IgD-negative memory B cell (primary cell): ENCODE measurements around the gene TMPO. TPM values are rescaled to one million over a fixed set of nuclear protein-coding genes. Genes with fewer than 3 reads are reported as not detected.
A peak's percentile ranks its signal among the peaks of the same experiment; 100 is the strongest.
"Not testable (repeated sequence)": the region's sequence is repeated elsewhere in the genome, so short reads cannot be mapped to it uniquely, and the experiment has no call there.

Source experiments
- H3K27ac Mint-ChIP-seq, 3 donors: one replicate each; pipeline ENCODE4 v1.8.0; 2020 to 2022; ENCODE audit warnings: mild to moderate bottlenecking in 3 of 3, mixed read lengths in 3 of 3, moderate library complexity in 1 of 3
- H3K27me3 Mint-ChIP-seq: one replicate; pipeline ENCODE4 v1.8.0; 2021; ENCODE audit warnings: mixed read lengths
- H3K36me3 Mint-ChIP-seq: one replicate; pipeline ENCODE4 v1.8.0; 2020; ENCODE audit warnings: mild to moderate bottlenecking, mixed read lengths
- H3K4me1 Mint-ChIP-seq, 3 donors: one replicate each; pipeline ENCODE4 v1.8.0; 2020 to 2022; ENCODE audit warnings: mixed read lengths in 3 of 3, mild to moderate bottlenecking in 1 of 3
- H3K4me3 Mint-ChIP-seq, 4 donors: one replicate each; pipeline ENCODE4 v1.8.0; 2020 to 2022; ENCODE audit warnings: mild to moderate bottlenecking in 4 of 4, mixed read lengths in 4 of 4, moderate library complexity in 3 of 4
- H3K9me3 Mint-ChIP-seq, 3 donors: one replicate each; pipeline ENCODE4 v1.8.0; 2020 to 2021; ENCODE audit warnings: mixed read lengths in 3 of 3, mild to moderate bottlenecking in 1 of 3
- polyA plus RNA-seq: library from polyadenylated mRNA; unstranded; fragments of 300-500 nt; fragmentation: Illumina TruSeq; gene quantifications from one replicate; pipeline ENCODE4 v1.2.3, GENCODE V29; 2021

Gene TMPO
- polyA plus RNA-seq, 1 donor from 2014 or later: 63.7 TPM

DNA sequence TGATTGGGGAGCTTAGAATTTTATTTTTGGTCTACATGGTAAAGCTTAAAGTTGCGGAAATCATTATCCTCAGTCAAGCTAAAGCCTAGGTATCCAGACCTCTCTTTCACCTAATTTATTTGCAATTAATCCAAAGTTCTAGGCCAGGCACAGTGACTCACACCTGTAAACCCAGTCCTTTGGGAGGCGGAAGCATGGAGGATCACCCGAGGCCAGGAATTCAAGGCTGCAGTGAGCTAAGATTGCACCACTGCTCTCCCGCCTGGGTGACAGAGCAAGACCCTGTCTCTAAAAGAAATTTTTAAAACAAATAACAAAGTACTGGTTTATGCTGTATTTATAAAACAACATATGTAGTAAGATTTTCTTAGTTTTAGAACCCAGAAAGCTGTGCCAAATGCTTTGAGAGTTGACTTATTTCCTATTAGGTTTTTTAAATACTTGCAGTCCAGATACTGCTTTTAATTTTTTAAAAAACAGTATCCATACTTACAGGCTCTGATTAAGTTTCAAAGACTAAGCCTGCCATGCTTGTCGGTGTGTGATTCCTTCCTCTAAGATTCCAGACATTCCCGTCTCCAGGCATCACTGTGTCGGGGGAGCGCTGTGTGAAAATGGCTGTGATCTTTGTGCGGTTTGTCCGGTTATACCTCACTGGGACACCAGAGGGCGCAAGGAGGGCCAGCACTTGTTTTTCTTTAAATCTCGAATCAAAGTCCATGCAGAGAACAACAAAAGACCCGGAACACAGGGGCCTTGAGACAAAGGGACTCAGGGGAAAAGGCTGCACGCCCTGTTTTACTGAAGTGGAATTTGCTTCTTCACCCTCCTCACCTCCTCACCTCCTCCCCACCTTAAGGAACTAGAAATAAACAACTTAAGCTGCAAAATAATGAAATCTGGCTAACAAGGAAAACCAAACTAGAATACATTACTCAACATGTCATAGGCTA is 24.6 kb upstream of the TMPO start:
- peak overlapping the region in 1 of 4 donors; percentile 68 for H3K4me3 Mint-ChIP-seq
- no peaks in the 10 kb centered on the region for H3K27me3 Mint-ChIP-seq
- H3K27ac Mint-ChIP-seq: peak overlapping the region in 1 of 3 donors; percentile 5
- peaks cover 5 to 7% (median 6%) of the 10 kb centered on the region in 3 donors for H3K4me1 Mint-ChIP-seq
- no peaks in the 10 kb centered on the region for H3K9me3 Mint-ChIP-seq
- no peaks in the 10 kb centered on the region for H3K36me3 Mint-ChIP-seq

GRCh38 chr12:98492580-98493140 is 22.7 kb upstream of the TMPO start:
- no peaks in the 10 kb centered on the region for H3K36me3 Mint-ChIP-seq
- H3K9me3 Mint-ChIP-seq: no peaks in the 10 kb centered on the region
- H3K4me1 Mint-ChIP-seq: peaks cover 7 to 12% (median 10%) of the 10 kb centered on the region in 3 donors
- no peaks in the 10 kb centered on the region for H3K27me3 Mint-ChIP-seq
- H3K27ac Mint-ChIP-seq: no peak overlapping the region
- H3K4me3 Mint-ChIP-seq: no peak overlapping the region

DNA sequence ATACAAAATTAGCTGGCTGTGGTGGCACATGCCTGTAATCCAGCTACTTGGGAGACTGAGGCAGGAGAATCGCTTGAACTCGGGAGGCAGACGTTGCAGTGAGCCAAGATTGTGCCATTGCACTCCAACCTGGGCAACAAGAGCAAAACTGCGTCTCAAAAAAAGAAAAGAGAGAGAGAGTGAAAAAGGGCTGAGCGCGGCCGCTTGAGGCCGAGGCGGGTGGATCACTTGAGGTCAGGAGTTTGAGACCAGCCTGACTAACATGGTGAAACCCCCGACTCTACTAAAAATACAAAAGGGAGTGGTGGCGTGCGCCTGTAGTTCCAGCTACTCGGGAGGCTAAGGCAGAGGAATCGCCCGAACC is 14.1 kb upstream of the TMPO start:
- not testable (repeated sequence) for H3K9me3 Mint-ChIP-seq, H3K36me3 Mint-ChIP-seq, H3K27me3 Mint-ChIP-seq
- Mint-ChIP-seq H3K4me3 (peak overlapping the region in 3 of 4 donors; percentile 51 to 77 (median 76)), H3K27ac (peak overlapping the region in 2 of 3 donors; percentile 78 to 83), H3K4me1 (peaks cover 14 to 36% (median 18%) of the 10 kb centered on the region in 3 donors)

DNA sequence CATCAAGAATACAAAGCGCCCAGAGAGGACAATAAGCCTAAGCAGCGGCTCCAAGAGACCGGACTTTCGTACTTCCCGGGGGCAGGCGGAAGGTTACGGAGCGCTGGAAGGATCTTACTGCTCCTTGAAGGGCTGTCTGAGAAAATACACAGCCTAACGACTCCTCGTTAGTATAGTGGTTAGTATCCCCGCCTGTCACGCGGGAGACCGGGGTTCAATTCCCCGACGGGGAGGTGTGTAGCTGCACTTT is 12.1 kb upstream of the TMPO start:
- Mint-ChIP-seq H3K27ac (peak overlapping the region; percentile 100), H3K4me1 (peaks cover 10 to 36% (median 12%) of the 10 kb centered on the region in 3 donors), H3K27me3 (peaks cover 3% of the 10 kb centered on the region), H3K36me3 (peaks cover 2% of the 10 kb centered on the region), H3K4me3 (peak overlapping the region; percentile 96 to 99 (median 98)), H3K9me3 (peaks cover 0 to 6% (median 0%) of the 10 kb centered on the region in 3 donors)

DNA sequence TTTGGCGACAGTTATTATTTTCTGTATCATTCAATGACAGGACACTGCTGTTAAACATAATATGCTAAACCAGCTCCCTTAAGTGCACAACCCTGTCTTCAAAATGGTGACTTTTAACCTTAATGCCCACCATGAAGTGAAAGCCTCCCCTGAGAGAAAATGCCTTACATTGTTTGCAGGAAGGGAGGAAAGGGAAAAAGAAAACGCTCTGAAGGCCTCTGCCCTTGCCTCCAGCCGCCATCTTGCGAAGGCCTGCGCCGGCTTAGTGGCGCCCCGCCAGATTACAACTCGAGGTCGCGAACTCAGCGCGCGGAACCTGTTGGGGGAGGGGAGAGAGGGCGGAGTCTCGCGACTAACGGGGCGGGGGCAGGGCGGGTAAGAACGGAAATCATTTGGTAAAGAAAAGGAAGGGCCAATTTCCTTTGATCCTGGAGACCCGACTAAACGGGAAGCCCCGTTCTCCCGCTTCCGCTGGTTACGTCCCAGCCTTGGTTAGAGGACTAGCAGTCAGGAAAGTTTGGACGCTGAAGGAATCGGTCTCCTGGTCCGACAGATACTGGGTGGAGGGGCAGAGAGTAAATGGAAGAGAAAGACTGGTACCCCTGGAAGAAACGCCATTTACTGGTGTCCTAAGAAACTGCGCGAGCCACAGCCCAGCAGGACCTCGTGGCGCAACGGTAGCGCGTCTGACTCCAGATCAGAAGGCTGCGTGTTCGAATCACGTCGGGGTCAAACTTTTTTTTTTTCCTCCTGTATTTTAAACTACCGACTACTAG is 11.6 kb upstream of the TMPO start:
- Mint-ChIP-seq H3K4me1 (peaks cover 10 to 36% (median 12%) of the 10 kb centered on the region in 3 donors), H3K36me3 (peaks cover 2% of the 10 kb centered on the region), H3K27ac (peak overlapping the region; percentile 100), H3K4me3 (peak overlapping the region; percentile 96 to 99 (median 98)), H3K27me3 (peaks cover 3% of the 10 kb centered on the region), H3K9me3 (peaks cover 0 to 6% (median 0%) of the 10 kb centered on the region in 3 donors)

DNA sequence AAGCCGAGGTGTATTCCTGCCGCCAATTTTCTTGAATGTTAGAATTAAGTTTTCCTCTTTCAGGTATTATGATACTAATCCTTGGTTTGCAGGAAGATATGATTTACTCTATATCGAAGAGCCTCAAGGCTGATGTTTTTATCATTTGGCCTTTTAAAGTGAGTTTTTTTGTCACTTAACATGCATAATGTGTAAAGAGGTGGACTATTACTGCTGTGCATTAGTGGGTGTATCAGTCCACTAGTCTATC is 11.1 kb upstream of the TMPO start:
- peak overlapping the region; percentile 100 for H3K27ac Mint-ChIP-seq
- H3K27me3 Mint-ChIP-seq: peaks cover 3% of the 10 kb centered on the region
- H3K36me3 Mint-ChIP-seq: peaks cover 2% of the 10 kb centered on the region
- peaks cover 0 to 6% (median 0%) of the 10 kb centered on the region in 3 donors for H3K9me3 Mint-ChIP-seq
- H3K4me1 Mint-ChIP-seq: peaks cover 10 to 36% (median 12%) of the 10 kb centered on the region in 3 donors
- peak overlapping the region; percentile 96 to 99 (median 98) for H3K4me3 Mint-ChIP-seq

- peaks cover 11 to 31% (median 21%) of the 10 kb centered on the region in 3 donors for H3K4me1 Mint-ChIP-seq
- H3K9me3 Mint-ChIP-seq: peaks cover 0 to 1% (median 0%) of the 10 kb centered on the region in 3 donors
- peak overlapping the region in 1 of 3 donors; percentile 21 for H3K27ac Mint-ChIP-seq
- H3K27me3 Mint-ChIP-seq: peaks cover under 1% of the 10 kb centered on the region
- H3K4me3 Mint-ChIP-seq: peak overlapping the region in 1 of 4 donors; percentile 4
- H3K36me3 Mint-ChIP-seq: no peaks in the 10 kb centered on the region
These were observed 6.3 kb upstream of the TMPO start for GRCh38 chr12:98509063-98509462.

DNA sequence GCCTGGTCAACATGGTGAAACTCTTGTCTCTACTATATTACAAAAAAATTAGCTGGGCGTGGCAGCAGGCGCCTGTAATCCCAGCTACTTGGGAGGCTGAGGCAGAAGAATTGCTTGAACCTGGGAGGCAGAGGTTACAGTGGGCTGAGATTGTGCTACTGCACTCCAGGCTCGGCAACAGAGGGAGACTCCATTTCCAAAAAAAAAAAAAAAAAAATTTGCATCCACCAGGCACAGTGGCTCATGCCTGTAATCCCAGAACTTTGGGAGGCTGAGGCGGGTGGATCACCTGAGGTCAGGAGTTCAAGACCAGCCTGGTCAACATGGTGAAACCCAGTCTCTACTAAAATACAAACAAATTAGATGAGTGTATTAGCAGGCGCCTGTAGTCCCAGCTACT is 3.6 kb upstream of the TMPO start:
- H3K4me1 Mint-ChIP-seq: peaks cover 8 to 39% (median 20%) of the 10 kb centered on the region in 3 donors
- not testable (repeated sequence) for H3K9me3 Mint-ChIP-seq, H3K36me3 Mint-ChIP-seq, H3K27me3 Mint-ChIP-seq, H3K27ac Mint-ChIP-seq, H3K4me3 Mint-ChIP-seq

DNA sequence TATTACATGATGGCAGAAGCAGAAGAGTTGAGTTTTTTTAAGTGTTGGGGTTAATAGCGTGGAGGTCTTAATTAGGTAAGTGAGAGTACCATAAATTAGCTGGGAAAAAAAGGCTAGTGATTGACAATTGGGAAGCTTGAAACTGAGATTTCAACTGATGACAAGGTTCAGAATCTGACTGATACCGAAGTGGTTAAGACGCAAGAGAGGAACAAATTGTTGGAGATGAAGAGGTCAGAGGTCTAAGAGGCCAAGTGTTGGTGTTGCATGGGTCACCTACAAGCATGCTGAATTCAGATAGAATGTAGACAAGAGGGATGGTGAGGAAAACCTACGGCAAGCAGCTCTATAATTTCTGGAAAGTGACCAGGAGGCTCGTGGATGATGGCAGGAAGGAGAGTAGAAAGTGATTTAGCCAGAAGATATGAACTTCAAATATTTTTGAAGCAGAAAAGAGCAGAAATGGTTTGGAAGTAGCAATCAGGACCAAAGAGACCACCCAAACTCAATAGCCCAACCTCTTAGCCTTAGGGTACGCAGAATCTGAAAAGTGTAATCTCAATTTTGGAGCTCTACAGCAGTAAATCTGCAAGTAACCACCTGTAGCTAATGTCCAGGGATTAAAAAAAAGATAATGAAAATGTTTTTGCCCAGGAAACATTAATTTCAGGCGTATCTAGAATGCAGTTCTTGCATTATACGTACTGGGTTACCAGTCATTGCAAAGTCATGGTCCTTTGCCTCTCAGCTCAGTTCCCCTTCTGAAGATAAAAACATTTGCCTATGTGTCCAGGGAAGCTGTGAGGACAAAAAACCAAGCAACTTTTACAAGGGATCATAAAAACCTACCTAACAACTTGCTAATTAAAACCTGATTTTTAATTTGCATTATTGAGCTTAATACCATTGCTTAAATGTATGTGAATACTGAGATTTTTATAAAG is 1.7 kb upstream of the TMPO start:
- H3K4me3 Mint-ChIP-seq: peak overlapping the region; percentile 98 to 99 (median 99)
- peak overlapping the region; percentile 97 to 98 (median 98) for H3K27ac Mint-ChIP-seq
- H3K36me3 Mint-ChIP-seq: no peaks in the 10 kb centered on the region
- peaks cover 0 to 2% (median 0%) of the 10 kb centered on the region in 3 donors for H3K9me3 Mint-ChIP-seq
- H3K27me3 Mint-ChIP-seq: no peaks in the 10 kb centered on the region
- H3K4me1 Mint-ChIP-seq: peaks cover 17 to 49% (median 27%) of the 10 kb centered on the region in 3 donors

DNA sequence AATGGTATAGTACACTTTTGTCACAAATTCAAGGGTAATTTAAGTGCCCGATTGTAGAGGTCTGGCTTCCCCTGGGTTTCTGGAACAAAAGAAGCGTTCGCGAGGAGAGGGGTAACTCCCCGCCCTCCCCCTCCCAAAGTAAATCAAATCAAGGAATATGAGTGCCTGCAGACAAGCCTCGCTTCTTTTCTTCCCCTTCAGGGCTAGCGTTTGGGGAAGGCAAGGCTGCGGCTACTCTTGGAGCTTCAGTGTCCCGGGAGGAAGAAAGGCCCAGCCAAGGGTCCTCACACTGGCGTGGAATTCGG is 456 bp upstream of the TMPO start:
- no peaks in the 10 kb centered on the region for H3K27me3 Mint-ChIP-seq
- H3K27ac Mint-ChIP-seq: peak overlapping the region; percentile 97 to 98 (median 98)
- no peaks in the 10 kb centered on the region for H3K36me3 Mint-ChIP-seq
- peaks cover 0 to 2% (median 0%) of the 10 kb centered on the region in 3 donors for H3K9me3 Mint-ChIP-seq
- peaks cover 24 to 56% (median 34%) of the 10 kb centered on the region in 3 donors for H3K4me1 Mint-ChIP-seq
- peak overlapping the region; percentile 98 to 99 (median 99) for H3K4me3 Mint-ChIP-seq

GRCh38 chr12:98516111-98516873 is 902 bp downstream of the TMPO start:
- Mint-ChIP-seq H3K9me3 (peaks cover 0 to 2% (median 0%) of the 10 kb centered on the region in 3 donors), H3K27ac (peak overlapping the region; percentile 95 to 98 (median 97)), H3K4me1 (peaks cover 31 to 61% (median 39%) of the 10 kb centered on the region in 3 donors), H3K4me3 (peak overlapping the region; percentile 96 to 100 (median 99)), H3K36me3 (no peaks in the 10 kb centered on the region), H3K27me3 (peaks cover 1% of the 10 kb centered on the region)

DNA sequence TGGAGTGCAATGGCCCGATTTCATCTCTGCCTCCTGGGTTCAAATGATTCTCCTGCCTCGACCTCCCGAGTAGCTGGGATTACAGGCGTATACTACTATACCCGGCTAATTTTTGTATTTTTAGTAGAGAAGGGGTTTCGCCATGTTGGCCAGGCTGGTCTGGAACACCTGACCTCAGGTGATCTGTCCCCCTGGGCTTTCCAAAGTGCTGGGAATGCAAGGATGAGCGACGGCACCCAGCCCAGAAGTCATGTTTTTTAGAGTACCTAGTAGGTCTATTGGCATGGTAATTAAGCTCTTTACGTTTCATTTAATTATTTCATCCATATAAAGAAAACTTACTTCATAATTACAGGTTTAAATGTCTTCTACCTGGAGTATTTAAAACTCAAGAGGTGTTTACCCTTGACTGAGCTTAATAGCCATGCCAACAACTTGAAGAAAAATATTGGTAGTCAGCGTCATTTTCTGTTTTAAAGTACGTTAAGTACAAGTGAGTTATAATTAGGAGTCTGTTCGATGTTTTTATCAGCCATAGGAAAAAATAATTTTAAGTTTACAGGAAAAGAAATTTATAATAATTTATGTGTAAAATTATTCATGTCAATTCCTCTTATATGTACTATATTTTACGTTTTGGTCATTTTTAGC is 4.0 kb downstream of the TMPO start:
- H3K27me3 Mint-ChIP-seq: peaks cover 1% of the 10 kb centered on the region
- H3K4me1 Mint-ChIP-seq: peaks cover 44 to 60% (median 45%) of the 10 kb centered on the region in 3 donors
- peaks cover 0 to 2% (median 0%) of the 10 kb centered on the region in 3 donors for H3K9me3 Mint-ChIP-seq
- peak overlapping the region; percentile 46 to 95 (median 91) for H3K27ac Mint-ChIP-seq
- no peaks in the 10 kb centered on the region for H3K36me3 Mint-ChIP-seq
- peak overlapping the region; percentile 68 to 96 (median 88) for H3K4me3 Mint-ChIP-seq

GRCh38 chr12:98530068-98530467 is 14.7 kb downstream of the TMPO start:
- H3K4me3 Mint-ChIP-seq: no peak overlapping the region
- no peak overlapping the region for H3K27ac Mint-ChIP-seq
- peaks cover 13 to 19% (median 13%) of the 10 kb centered on the region in 3 donors for H3K4me1 Mint-ChIP-seq
- H3K27me3 Mint-ChIP-seq: no peaks in the 10 kb centered on the region
- no peaks in the 10 kb centered on the region for H3K36me3 Mint-ChIP-seq
- H3K9me3 Mint-ChIP-seq: no peaks in the 10 kb centered on the region
